GM21619 (cell line): Measurements from ENCODE around the gene TNXB.
"Not testable (repeated sequence)": the region's sequence is repeated elsewhere in the genome, so short reads cannot be mapped to it uniquely, and the experiment has no call there.

ENCODE experiments used
- ATAC-seq: cut with Tn5 transposase; IDR thresholded peaks from one replicate; pipeline ENCODE4 v1.9.1; 2021; ENCODE audit not compliant: unreplicated experiment

TNXB gene

GRCh38 chr6:32008616-32009015 is 100.5 kb downstream of the TNXB start:
- not testable (repeated sequence) for ATAC-seq

DNA sequence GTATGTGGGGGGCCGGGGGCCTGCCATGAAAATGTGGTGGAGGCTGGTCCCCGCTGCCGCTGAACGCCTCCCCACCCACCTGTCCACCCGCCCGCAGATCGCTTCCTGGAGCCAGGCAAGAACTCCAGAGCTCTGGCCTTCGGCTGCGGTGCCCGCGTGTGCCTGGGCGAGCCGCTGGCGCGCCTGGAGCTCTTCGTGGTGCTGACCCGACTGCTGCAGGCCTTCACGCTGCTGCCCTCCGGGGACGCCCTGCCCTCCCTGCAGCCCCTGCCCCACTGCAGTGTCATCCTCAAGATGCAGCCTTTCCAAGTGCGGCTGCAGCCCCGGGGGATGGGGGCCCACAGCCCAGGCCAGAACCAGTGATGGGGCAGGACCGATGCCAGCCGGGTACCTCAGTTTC is 101.1 kb downstream of the TNXB start:
- ATAC-seq = not testable (repeated sequence)

- not testable (repeated sequence) for ATAC-seq
Observed at GRCh38 chr6:32007086-32007485, 102.1 kb downstream of the TNXB start.

- ATAC-seq = not testable (repeated sequence)
Observed at GRCh38 chr6:32005991-32006529, 103.1 kb downstream of the TNXB start.

DNA sequence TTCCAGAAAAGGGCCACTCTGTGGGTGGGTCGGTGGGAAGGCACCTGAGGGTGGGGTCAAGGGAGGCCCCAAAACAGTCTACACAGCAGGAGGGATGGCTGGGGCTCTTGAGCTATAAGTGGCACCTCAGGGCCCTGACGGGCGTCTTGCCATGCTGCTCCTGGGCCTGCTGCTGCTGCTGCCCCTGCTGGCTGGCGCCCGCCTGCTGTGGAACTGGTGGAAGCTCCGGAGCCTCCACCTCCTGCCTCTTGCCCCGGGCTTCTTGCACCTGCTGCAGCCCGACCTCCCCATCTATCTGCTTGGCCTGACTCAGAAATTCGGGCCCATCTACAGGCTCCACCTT is 103.6 kb downstream of the TNXB start:
- not testable (repeated sequence) for ATAC-seq

GRCh38 chr6:32004864-32005537 is 104.1 kb downstream of the TNXB start:
- ATAC-seq = not testable (repeated sequence)

GRCh38 chr6:32004393-32004792 is 104.7 kb downstream of the TNXB start:
- not testable (repeated sequence) for ATAC-seq

GRCh38 chr6:32003301-32003700 is 105.8 kb downstream of the TNXB start:
- not testable (repeated sequence) for ATAC-seq

DNA sequence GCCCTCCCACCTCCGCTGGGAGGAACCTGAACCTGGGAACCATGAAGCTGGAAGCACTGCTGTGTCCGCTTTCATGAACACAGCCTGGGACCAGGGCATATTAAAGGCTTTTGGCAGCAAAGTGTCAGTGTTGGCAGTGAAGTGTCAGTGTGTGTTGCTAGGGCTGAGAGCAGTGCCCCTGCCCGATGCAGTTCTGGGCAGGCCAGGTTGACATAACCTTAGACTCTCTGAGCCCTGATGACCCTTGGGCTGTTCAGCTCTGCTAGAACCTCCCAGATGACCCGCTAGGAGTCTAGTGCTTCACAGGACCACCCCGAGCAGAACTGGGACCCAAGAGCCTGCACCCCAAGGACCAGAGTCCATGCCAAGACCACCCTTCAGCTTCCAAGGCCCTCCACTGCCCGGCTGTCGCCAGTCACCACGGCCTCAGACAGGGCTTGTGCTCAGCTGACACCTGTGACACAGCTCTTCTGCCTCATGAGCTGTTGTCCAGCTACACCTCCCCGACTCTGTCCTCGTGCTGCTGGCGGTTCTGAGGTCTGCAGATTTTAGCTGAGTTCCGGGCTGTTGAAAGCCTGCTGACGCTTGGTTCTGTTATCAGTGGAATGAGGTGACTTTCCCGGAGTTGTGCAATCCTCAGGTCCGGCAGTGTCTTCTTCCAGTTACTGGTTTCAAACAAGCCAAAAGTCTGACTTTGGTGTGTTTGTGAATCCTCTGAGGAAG is 106.4 kb downstream of the TNXB start:
- not testable (repeated sequence) for ATAC-seq

DNA sequence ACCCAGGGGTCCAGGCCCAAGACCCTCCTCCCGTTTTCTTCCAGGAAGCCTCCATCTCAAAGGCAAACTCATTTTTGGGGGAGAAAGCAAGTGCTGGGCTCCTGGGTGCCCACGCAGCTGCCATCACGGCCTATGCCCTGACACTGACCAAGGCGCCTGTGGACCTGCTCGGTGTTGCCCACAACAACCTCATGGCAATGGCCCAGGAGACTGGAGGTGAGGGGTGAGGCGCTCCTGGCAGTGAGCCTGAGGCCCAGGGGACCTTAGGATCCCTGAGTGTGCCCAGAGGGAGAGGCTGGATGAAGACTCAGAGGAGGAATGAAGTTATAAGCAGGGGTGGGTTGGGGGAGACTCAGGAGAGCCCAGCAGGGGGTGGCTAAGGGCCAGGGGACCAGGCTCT is 112.8 kb downstream of the TNXB start:
- ATAC-seq = not testable (repeated sequence)

GRCh38 chr6:31994421-31994820 is 114.7 kb downstream of the TNXB start:
- not testable (repeated sequence) for ATAC-seq
